OCI-LY7 (cell line): Measurements from ENCODE around the gene BTD. TPM values are rescaled to one million over a fixed set of nuclear protein-coding genes. Genes with fewer than 3 reads are reported as not detected.

ENCODE experiments used
- BruUV-seq: library from RNA; stranded (reverse); fragments of 400-500 nt; replicated peaks from 2 replicates; lab custom pipeline; 2021; lab: Mats Ljungman, UMichigan
- CTCF ChIA-PET: fragments of 300-600 bp; sonication (Branson Sonifier 250); formaldehyde crosslinking; loops from one replicate; lab custom pipeline; 2022; ENCODE audit warnings: antibody characterized with exemption; ENCODE audit not compliant: unreplicated experiment; lab: Charles Lee
- POLR2A ChIA-PET: fragments of 300-600 bp; sonication (Branson Sonifier 250); formaldehyde crosslinking; loops from one replicate; lab custom pipeline; 2022; ENCODE audit warnings: antibody characterized with exemption; lab: Charles Lee
- DNase-seq: peaks from one replicate; pipeline ENCODE4 v3.0.0-alpha.2; 2015; ENCODE audit warnings: low spot score
- H2AFZ ChIP-seq: fragments of 200-600 bp; sonication (generic), shearing (Covaris generic); 2 replicates; pipeline ENCODE4 v1.6.1; 2014; ENCODE audit warnings: mild to moderate bottlenecking, antibody characterized with exemption, low read length, moderate library complexity
- H3K27ac ChIP-seq: fragments of 200-600 bp; sonication (generic); 2 replicates; pipeline ENCODE4 v1.5.1; 2014; ENCODE audit warnings: mixed run types, low read depth, mild to moderate bottlenecking, moderate library complexity, low read length, inconsistent platforms; ENCODE audit not compliant: poor library complexity, severe bottlenecking
- H3K36me3 ChIP-seq: fragments of 200-600 bp; sonication (generic); 2 replicates; pipeline ENCODE4 v1.6.1; 2014; ENCODE audit warnings: mild to moderate bottlenecking, antibody characterized with exemption, low read length, moderate library complexity, mixed read lengths; ENCODE audit not compliant: insufficient read depth
- H3K4me1 ChIP-seq: fragments of 200-600 bp; sonication (generic); 2 replicates; pipeline ENCODE4 v1.5.1; 2014; ENCODE audit warnings: mild to moderate bottlenecking, low read length; ENCODE audit not compliant: insufficient read depth, poor library complexity, severe bottlenecking
- H3K4me2 ChIP-seq: fragments of 200-600 bp; sonication (generic); 2 replicates; pipeline ENCODE4 v1.6.1; 2014; ENCODE audit warnings: mild to moderate bottlenecking, low read length
- H3K4me3 ChIP-seq: fragments of 200-600 bp; sonication (generic); 2 replicates; pipeline ENCODE4 v1.5.1; 2014; ENCODE audit warnings: mild to moderate bottlenecking, low read depth, low read length; ENCODE audit not compliant: poor library complexity, severe bottlenecking
- H3K79me2 ChIP-seq: fragments of 200-600 bp; sonication (generic); 2 replicates; pipeline ENCODE4 v1.6.1; 2016; ENCODE audit warnings: low read depth, mild to moderate bottlenecking, low read length, moderate library complexity, mixed read lengths; ENCODE audit not compliant: insufficient read depth
- H3K9me2 ChIP-seq: fragments of 200-600 bp; sonication (generic); 2 replicates; pipeline ENCODE4 v1.6.1; 2016; ENCODE audit warnings: mild to moderate bottlenecking, low read length, mixed read lengths; ENCODE audit not compliant: insufficient read depth
- H3K9me3 ChIP-seq: fragments of 200-600 bp; sonication (generic); 2 replicates; pipeline ENCODE4 v1.6.1; 2014; ENCODE audit warnings: mild to moderate bottlenecking, mixed run types, low read length, mixed read lengths
- H4K20me1 ChIP-seq: fragments of 200-600 bp; sonication (generic); 2 replicates; pipeline ENCODE4 v1.6.1; 2014; ENCODE audit warnings: mild to moderate bottlenecking, antibody characterized with exemption, low read length, moderate library complexity, mixed read lengths; ENCODE audit not compliant: insufficient read depth
- CTCF ChIP-seq: fragments of 200-600 bp; sonication (generic); conservative IDR thresholded peaks from 2 replicates; pipeline ENCODE4 v1.5.1; 2014; ENCODE audit warnings: mild to moderate bottlenecking, antibody characterized with exemption, low read length, moderate library complexity, mixed read lengths
- EZH2phosphoT487 ChIP-seq: fragments of 200-600 bp; sonication (generic); IDR thresholded peaks from 2 replicates; pipeline ENCODE4 v1.6.1; 2018; ENCODE audit warnings: low read depth, borderline replicate concordance, mild to moderate bottlenecking, mixed run types, antibody characterized with exemption, low read length, moderate library complexity, mixed read lengths
- intact Hi-C: fragments of 100-400 bp; cut with micrococcal nuclease; formaldehyde crosslinking; loops from one replicate; pipeline ENCODE4 v1.10.0; 2022; ENCODE audit not compliant: unreplicated experiment
- total RNA-seq, 2 experiments: library from RNA; depleted of rRNA in 1 of 2; stranded (reverse); fragments of >200 nt in 1 of 2; shearing (Covaris generic) in 1 of 2; gene quantifications; 2 replicates each; pipeline ENCODE4 v1.2.3, GENCODE V29; 2014 to 2022

The BTD gene
- total RNA-seq, 2 experiments from 2014 or later: 4.2 to 6.0 TPM

GRCh38 chr3:15634671-15635070 is 33.1 kb downstream of the BTD start:
- Histone ChIP-seq H2AFZ (no peak overlapping the region), H3K9me2 (no peaks in the 10 kb centered on the region), H3K4me1 (peaks cover 10% of the 10 kb centered on the region), H3K4me2 (no peak overlapping the region), H3K9me3 (no peaks in the 10 kb centered on the region), H4K20me1 (no peaks in the 10 kb centered on the region), H3K79me2 (no peaks in the 10 kb centered on the region), H3K27ac (no peak overlapping the region), H3K36me3 (no peaks in the 10 kb centered on the region), H3K4me3 (no peak overlapping the region)
- intact Hi-C loops: loop anchor here (5.0 to 10.0 kb wide), 3 partner anchors 320 to 613 kb away; no protein-coding TSS in a partner anchor
- no peak for DNase-seq
- BruUV-seq: no TSS peak
- ChIA-PET POLR2A (interaction anchor here (0.6 to 0.8 kb wide), 2 partner anchors 96 to 180 kb away, joined by 3 to 7 read pairs; no protein-coding TSS in a partner anchor), CTCF (no interaction called here)
- TF ChIP-seq CTCF: no peak
- TF ChIP-seq EZH2phosphoT487: no peak

- H2AFZ ChIP-seq: no peak overlapping the region
- TF ChIP-seq EZH2phosphoT487 (no peak), CTCF (no peak)
- no peaks in the 10 kb centered on the region for H3K9me2 ChIP-seq
- no peaks in the 10 kb centered on the region for H3K79me2 ChIP-seq
- H3K4me3 ChIP-seq: no peak overlapping the region
- ChIA-PET POLR2A (no interaction called here), CTCF (no interaction called here)
- intact Hi-C loops: loop anchor here (10.0 kb wide), 2 partner anchors 320 to 410 kb away; no protein-coding TSS in a partner anchor
- H3K4me2 ChIP-seq: no peak overlapping the region
- H3K4me1 ChIP-seq: peaks cover 7% of the 10 kb centered on the region
- no TSS peak for BruUV-seq
- no peaks in the 10 kb centered on the region for H3K9me3 ChIP-seq
- H3K36me3 ChIP-seq: no peaks in the 10 kb centered on the region
- no peak overlapping the region for H3K27ac ChIP-seq
- no peak for DNase-seq
- no peaks in the 10 kb centered on the region for H4K20me1 ChIP-seq
Observed at GRCh38 chr3:15635121-15635661, 33.6 kb downstream of the BTD start.

GRCh38 chr3:15636028-15636709 is 34.6 kb downstream of the BTD start:
- H3K27ac ChIP-seq: no peak overlapping the region
- H3K9me2 ChIP-seq: no peaks in the 10 kb centered on the region
- BruUV-seq: no TSS peak
- ChIA-PET POLR2A (interaction anchor here (0.6 to 0.8 kb wide), 2 partner anchors 147 to 206 kb away, joined by 3 read pairs; no protein-coding TSS in a partner anchor), CTCF (no interaction called here)
- H3K36me3 ChIP-seq: no peaks in the 10 kb centered on the region
- no peak overlapping the region for H2AFZ ChIP-seq
- H3K79me2 ChIP-seq: no peaks in the 10 kb centered on the region
- DNase-seq: peak; percentile 10
- H3K9me3 ChIP-seq: no peaks in the 10 kb centered on the region
- H3K4me1 ChIP-seq: no peaks in the 10 kb centered on the region
- no peak for TF ChIP-seq EZH2phosphoT487
- TF ChIP-seq CTCF: no peak
- no peak overlapping the region for H3K4me2 ChIP-seq
- H3K4me3 ChIP-seq: no peak overlapping the region
- no peaks in the 10 kb centered on the region for H4K20me1 ChIP-seq
- intact Hi-C loops: loop anchor here (10.0 kb wide), 2 partner anchors 319 to 409 kb away; no protein-coding TSS in a partner anchor
